Ovary (tissue), 9 donors: Measurements from ENCODE around the gene LSAMP. TPM values are rescaled to one million over a fixed set of nuclear protein-coding genes. Genes with fewer than 3 reads are reported as not detected.

Experiments used
- DNase-seq, 5 donors: peaks; one replicate each; pipeline ENCODE4 v3.0.0-alpha.2; 2019 to 2020
- H3K27ac ChIP-seq, 2 donors: fragments of 200-600 bp; one replicate each; pipeline versions ENCODE4 v1.5.1 to v1.8.0; 2019 to 2022
- H3K27me3 ChIP-seq: fragments of 200-600 bp; one replicate; pipeline ENCODE4 v1.8.0; 2022
- H3K36me3 ChIP-seq: fragments of 200-600 bp; sonication (generic); one replicate; pipeline ENCODE4 v1.5.1; 2019
- H3K4me1 ChIP-seq: one replicate; pipeline ENCODE4 v1.8.1; 2013; ENCODE audit warnings: mild to moderate bottlenecking, moderate library complexity; ENCODE audit not compliant: insufficient read depth
- H3K4me3 ChIP-seq: fragments of 200-600 bp; sonication (generic); one replicate; pipeline ENCODE4 v1.5.1; 2017
- H3K9me3 ChIP-seq, 2 donors: fragments of 200-600 bp in 1 of 2; sonication (generic) in 1 of 2; one replicate each; pipeline versions ENCODE4 v1.5.1 to v1.8.1; 2013 to 2019; ENCODE audit warnings: mild to moderate bottlenecking in 1 of 2, moderate library complexity in 1 of 2
- EP300 ChIP-seq: sonication (generic); formaldehyde crosslinking; IDR thresholded peaks from one replicate; pipeline ENCODE4 v1.6.1; 2017; ENCODE audit warnings: antibody characterized with exemption
- POLR2A ChIP-seq: fragments of 450-650 bp; IDR thresholded peaks from one replicate; pipeline ENCODE4 v1.6.1; 2017; ENCODE audit warnings: antibody characterized with exemption, mild to moderate bottlenecking, moderate library complexity
- WGBS, 3 donors: extraction: QIAGEN DNeasy Blood & Tissue Kit in 1 of 3; methylation state at CpG; one replicate each; pipeline versions ENCODE4 v1.1.5 to v1.1.7; 2013 to 2017; 5-methylcytosine and 5-hydroxymethylcytosine counted together
- intact Hi-C, 4 donors: fragments of 100-400 bp; cut with DNase I; formaldehyde crosslinking; loops; one replicate each; pipeline versions ENCODE4 v1.11.0 to v1.15.1; 2022 to 2023
- polyA plus RNA-seq, 2 donors: library from polyadenylated mRNA; stranded (reverse); fragments of 200-250 nt in 1 of 2; fragments of 350-450 nt in 1 of 2; fragmentation: Illumina TruSeq in 1 of 2; extraction: RNeasy Lipid Tissue Mini Kit (QIAGEN cat#74804) in 1 of 2; gene quantifications; one replicate each; pipeline ENCODE4 v1.2.3, GENCODE V29; 2013 to 2014
- total RNA-seq, 7 donors: library from RNA; depleted of rRNA in 2 of 7; stranded (reverse); fragments of >200 nt in 2 of 7; fragmentation: NEBNext Ultra II Directional in 3 of 7; extraction: Animal tissue kit (Norgen Biotek cat#: 25700) in 3 of 7; gene quantifications; one replicate each; pipeline versions ENCODE4 v1.1.0 to v1.2.4, GENCODE V29; 2016 to 2023
- TF ChIP-seq, protein P1 (sequence below), 3 donors: fragments of 450-650 bp in 2 of 3; fragments of 200-600 bp in 1 of 3; IDR thresholded peaks; one replicate each; pipeline versions ENCODE4 v1.5.1 to v1.8.0; 2016 to 2022; ENCODE audit warnings: antibody characterized with exemption in 3 of 3, mild to moderate bottlenecking in 1 of 3
- donor health status: DM: no; HTN: no; CAD: no; lungs with moderate emphysema.
- donor health status: DM: no; HTN: no; CAD: no.
- donor health status: Bipolar disorder and iron deficiency.
- donor health status: DM: yes; HTN: yes; CAD: no.
- donor health status: DM: no; HTN: no; CAD: no.
- donor health status: DM: yes; HTN: yes; CAD: no.

Gene LSAMP
- total and polyA plus RNA-seq, 9 donors = 1.1 to 13.0 (median 5.4) TPM

GRCh38 chr3:116035429-116035828, 409.9 kb downstream of the LSAMP start:
- no peaks in the 10 kb centered on the region for H3K4me1 ChIP-seq
- no peak overlapping the region for H3K4me3 ChIP-seq
- H3K9me3 ChIP-seq = no peaks in the 10 kb centered on the region
- no peak overlapping the region for H3K27ac ChIP-seq
- intact Hi-C loops = no loop called here
- H3K27me3 ChIP-seq = no peaks in the 10 kb centered on the region
- 64 to 72% (median 67%) methylated on average over 3 of the region's 3 CpGs for WGBS, 3 donors
- TF ChIP-seq, protein P1, sequence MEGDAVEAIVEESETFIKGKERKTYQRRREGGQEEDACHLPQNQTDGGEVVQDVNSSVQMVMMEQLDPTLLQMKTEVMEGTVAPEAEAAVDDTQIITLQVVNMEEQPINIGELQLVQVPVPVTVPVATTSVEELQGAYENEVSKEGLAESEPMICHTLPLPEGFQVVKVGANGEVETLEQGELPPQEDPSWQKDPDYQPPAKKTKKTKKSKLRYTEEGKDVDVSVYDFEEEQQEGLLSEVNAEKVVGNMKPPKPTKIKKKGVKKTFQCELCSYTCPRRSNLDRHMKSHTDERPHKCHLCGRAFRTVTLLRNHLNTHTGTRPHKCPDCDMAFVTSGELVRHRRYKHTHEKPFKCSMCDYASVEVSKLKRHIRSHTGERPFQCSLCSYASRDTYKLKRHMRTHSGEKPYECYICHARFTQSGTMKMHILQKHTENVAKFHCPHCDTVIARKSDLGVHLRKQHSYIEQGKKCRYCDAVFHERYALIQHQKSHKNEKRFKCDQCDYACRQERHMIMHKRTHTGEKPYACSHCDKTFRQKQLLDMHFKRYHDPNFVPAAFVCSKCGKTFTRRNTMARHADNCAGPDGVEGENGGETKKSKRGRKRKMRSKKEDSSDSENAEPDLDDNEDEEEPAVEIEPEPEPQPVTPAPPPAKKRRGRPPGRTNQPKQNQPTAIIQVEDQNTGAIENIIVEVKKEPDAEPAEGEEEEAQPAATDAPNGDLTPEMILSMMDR (IDR thresholded peaks at IDR 0.05) = no peak
- TF ChIP-seq EP300 (no peak), POLR2A (no peak)
- no peak for DNase-seq
- no peaks in the 10 kb centered on the region for H3K36me3 ChIP-seq

DNA sequence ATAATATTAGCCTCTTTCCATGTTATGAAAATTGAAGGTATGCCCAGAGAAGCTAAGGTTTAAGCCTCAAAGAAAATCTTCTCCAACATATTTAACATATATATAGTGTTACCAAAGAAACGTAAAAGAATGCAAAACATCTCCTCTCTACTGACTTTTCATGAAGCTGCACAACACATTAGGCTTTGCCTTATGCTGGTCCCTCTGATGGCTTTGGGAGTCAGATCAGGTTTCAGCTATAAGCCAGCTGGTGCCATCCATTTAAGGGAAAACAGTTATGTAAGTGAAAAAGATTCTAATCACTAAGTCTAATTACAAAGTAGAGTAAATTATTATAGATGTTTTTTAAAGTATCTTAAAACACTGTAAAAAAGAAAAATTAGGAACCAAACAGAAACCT, 410.5 kb downstream of the LSAMP start:
- Histone ChIP-seq H3K36me3 (no peaks in the 10 kb centered on the region), H3K27ac (no peak overlapping the region), H3K9me3 (no peaks in the 10 kb centered on the region), H3K4me3 (no peak overlapping the region), H3K4me1 (no peaks in the 10 kb centered on the region), H3K27me3 (no peaks in the 10 kb centered on the region)
- DNase-seq = no peak
- intact Hi-C loops = no loop called here
- no peak for TF ChIP-seq EP300
- no peak for TF ChIP-seq POLR2A
- TF ChIP-seq, protein P1 (IDR thresholded peaks at IDR 0.05) = no peak
- 17 to 33% (median 30%) methylated on average over 1 of the region's 1 CpG for WGBS, 3 donors

DNA sequence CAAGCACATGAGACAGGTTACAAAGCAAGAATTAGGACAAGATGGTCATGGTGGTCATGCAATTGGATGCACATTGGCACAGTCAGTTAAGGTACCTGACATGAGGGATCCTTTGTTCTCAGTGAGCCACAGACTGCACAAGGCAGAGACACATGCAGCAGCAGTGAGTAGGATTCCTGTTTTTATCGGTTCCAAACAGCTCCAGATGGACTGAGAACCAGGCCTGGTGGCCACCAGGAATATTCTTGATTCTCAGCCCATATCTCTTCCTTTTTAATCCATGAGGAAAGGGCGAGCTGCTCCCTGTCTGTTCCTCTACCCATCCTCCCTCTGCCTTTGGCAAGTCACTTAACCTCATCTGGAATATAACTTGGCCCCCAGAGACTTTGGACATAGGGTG, 411.2 kb downstream of the LSAMP start:
- intact Hi-C loops = no loop called here
- no peaks in the 10 kb centered on the region for H3K36me3 ChIP-seq
- no peaks in the 10 kb centered on the region for H3K27me3 ChIP-seq
- WGBS, 3 donors = 85 to 90% (median 87%) methylated on average over 2 of the region's 2 CpGs
- no peak overlapping the region for H3K4me3 ChIP-seq
- no peak for TF ChIP-seq EP300
- TF ChIP-seq, protein P1 (IDR thresholded peaks at IDR 0.05) = no peak
- DNase-seq = no peak
- no peaks in the 10 kb centered on the region for H3K9me3 ChIP-seq
- H3K27ac ChIP-seq = no peak overlapping the region
- no peaks in the 10 kb centered on the region for H3K4me1 ChIP-seq

DNA sequence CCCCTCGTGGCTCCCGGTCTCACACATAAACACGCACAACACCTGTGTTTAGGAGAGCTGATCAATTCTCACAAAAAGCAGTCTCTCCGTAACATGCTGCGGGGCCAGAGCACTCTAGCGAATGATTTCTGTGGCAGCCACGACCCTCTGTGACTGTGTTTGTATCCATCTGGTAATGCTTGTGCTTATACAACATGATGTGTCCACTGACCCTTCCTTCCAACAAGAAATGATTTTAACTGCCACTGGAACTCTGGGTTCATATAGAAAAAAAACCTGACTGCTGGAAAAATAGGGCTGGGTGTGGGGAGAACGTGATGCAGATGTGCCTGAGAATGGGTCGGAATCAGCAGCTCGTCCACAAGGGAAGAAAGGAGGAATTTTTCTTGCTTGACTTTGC, 411.8 kb downstream of the LSAMP start:
- no peak for TF ChIP-seq POLR2A
- TF ChIP-seq, protein P1 (IDR thresholded peaks at IDR 0.05) = no peak
- TF ChIP-seq EP300 = no peak
- Histone ChIP-seq H3K36me3 (no peaks in the 10 kb centered on the region), H3K9me3 (no peaks in the 10 kb centered on the region), H3K4me1 (no peaks in the 10 kb centered on the region), H3K27ac (no peak overlapping the region), H3K4me3 (no peak overlapping the region), H3K27me3 (no peaks in the 10 kb centered on the region)
- DNase-seq = no peak
- WGBS, 3 donors = 92 to 96% (median 93%) methylated on average over 10 of the region's 10 CpGs
- intact Hi-C loops = no loop called here

- no peak for DNase-seq
- no peaks in the 10 kb centered on the region for H3K27me3 ChIP-seq
- H3K4me3 ChIP-seq = no peak overlapping the region
- TF ChIP-seq POLR2A (no peak), EP300 (no peak)
- TF ChIP-seq, protein P1 (IDR thresholded peaks at IDR 0.05) = no peak
- no peak overlapping the region for H3K27ac ChIP-seq
- WGBS, 3 donors = 91 to 95% (median 91%) methylated on average over 1 of the region's 1 CpG
- no peaks in the 10 kb centered on the region for H3K4me1 ChIP-seq
- intact Hi-C loops = no loop called here
- H3K36me3 ChIP-seq = no peaks in the 10 kb centered on the region
- H3K9me3 ChIP-seq = no peaks in the 10 kb centered on the region
Observed at GRCh38 chr3:116032176-116032575, 413.1 kb downstream of the LSAMP start.
